Posterior vena cava (tissue), 2 donors: ENCODE data around the gene HOXA9. TPM values are rescaled to one million over a fixed set of nuclear protein-coding genes. Genes with fewer than 3 reads are reported as not detected.

ENCODE experiments used
- DNase-seq: peaks from one replicate; pipeline ENCODE4 v3.0.0-alpha.2; 2020; ENCODE audit warnings: low spot score
- intact Hi-C, 2 donors: fragments of 100-400 bp; cut with DNase I; formaldehyde crosslinking; loops; one replicate each; pipeline versions ENCODE4 v1.14.1 to v1.14.2; 2022 to 2023
- total RNA-seq, 2 donors: library from RNA; stranded (reverse); fragmentation: NEBNext Ultra II Directional; extraction: Animal tissue kit (Norgen Biotek cat#: 25700); gene quantifications; one replicate each; pipeline ENCODE4 v1.2.1, GENCODE V29; 2021
- donor health status: DM: yes; HTN: yes; CAD: no.
- donor health status: DM: yes; HTN: yes; CAD: no.

HOXA9 gene
- total RNA-seq, 2 donors from 2014 or later, result 7.4 TPM

DNA sequence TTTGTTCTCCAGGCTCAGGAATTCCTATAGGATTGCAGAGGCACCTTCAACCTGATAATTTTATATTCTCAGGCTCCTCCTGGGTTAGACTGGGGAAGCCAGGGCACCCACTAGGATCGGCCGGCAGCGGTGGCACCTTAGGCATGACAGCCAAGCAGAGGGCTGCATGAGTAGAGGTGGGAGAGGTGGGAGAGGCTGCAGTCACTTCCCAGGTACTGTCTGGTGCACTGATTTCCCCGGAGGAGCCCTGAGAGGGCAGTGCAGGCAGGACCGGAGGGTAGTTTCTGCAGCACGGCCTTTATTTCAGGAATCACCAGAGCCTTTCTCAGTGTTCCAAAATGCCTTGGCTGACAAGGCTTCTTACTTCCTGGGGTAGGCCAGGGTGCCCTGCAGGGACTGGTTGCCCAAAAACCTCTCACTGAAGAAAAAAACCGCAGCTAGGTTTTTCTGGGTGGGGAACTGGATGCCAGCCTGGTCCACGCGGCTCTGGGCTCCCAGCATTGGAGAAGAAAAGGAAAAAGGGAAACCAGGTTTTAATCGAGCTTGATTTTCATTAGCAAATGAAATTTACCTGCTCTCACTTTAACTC lies 38.1 kb upstream of the HOXA9 start:
- DNase-seq, result no peak
- intact Hi-C loops, result loop anchor here in 1 of 2 donors (10.0 kb wide), 1 partner anchor 371 kb away; no protein-coding TSS in a partner anchor

- no peak for DNase-seq
- intact Hi-C loops, result loop anchor here in 1 of 2 donors (10.0 kb wide), 1 partner anchor 372 kb away; no protein-coding TSS in a partner anchor
These were observed 37.5 kb upstream of the HOXA9 start for GRCh38 chr7:27202862-27203134.

GRCh38 chr7:27202018-27202861 lies 36.9 kb upstream of the HOXA9 start:
- intact Hi-C loops, result loop anchor here in 1 of 2 donors (10.0 kb wide), 1 partner anchor 373 kb away; no protein-coding TSS in a partner anchor
- peak; percentile 58 for DNase-seq

- DNase-seq, result no peak
- intact Hi-C loops, result loop anchor here in 1 of 2 donors (10.0 kb wide), 1 partner anchor 373 kb away; no protein-coding TSS in a partner anchor
These were observed 36.3 kb upstream of the HOXA9 start for GRCh38 chr7:27201580-27202017.

GRCh38 chr7:27200761-27201579 lies 35.6 kb upstream of the HOXA9 start:
- DNase-seq, result no peak
- intact Hi-C loops, result loop anchor here in 1 of 2 donors (10.0 kb wide), 1 partner anchor 374 kb away; no protein-coding TSS in a partner anchor

DNA sequence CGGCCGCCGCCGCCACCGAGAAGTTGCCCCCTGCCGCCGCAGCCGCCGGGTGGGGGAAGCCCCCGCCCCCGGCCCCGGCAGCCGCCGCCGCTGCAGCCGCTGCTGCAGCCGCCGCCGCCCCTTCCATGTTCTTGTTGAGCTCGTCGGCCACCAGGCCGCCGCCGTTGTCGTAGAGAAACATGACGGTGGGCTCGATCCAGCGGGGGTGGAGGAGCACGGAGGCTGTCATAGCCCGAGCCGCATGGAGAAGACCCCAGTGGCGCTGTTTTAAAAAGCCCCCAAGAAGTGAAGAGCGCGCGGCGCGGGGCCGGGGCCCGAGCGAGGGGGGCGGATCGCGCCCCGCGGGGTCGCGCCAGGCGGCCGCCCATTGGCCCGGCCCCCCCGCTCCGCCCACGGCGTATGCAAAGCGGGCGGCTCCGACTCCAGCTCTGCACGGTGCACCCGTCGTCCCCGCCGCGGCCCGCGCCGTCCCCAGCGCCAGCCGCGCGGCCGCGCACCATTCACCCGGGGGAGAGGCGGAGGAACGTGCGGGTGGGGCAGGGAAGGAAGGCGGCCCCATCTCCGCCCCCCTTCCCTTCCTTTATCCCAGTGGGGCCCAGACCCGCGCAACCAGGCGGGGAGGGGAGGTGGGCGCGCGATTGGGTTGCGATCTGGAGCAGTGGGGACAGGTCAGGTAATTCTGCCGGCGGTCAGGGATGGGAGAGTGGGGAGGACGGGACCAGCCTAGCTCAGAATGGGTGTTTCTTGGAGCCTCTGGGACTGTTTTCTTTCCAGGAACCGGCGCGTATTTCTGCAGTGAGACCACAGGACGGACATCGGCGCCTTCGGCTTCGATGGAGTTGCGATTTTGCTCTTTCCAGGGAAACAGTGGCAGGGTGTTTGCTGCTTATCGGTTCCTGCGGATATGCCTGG lies 34.8 kb upstream of the HOXA9 start, which contains the start of gene HOXA13:
TSS of gene HOXA13 (minus strand) at position 243 of the 912 bp plus-strand sequence. CDS start at position 229, 14 bp downstream.
- DNase-seq, result peak; percentile 74
- intact Hi-C loops, result loop anchor here (10.0 kb wide), 2 partner anchors 375 to 895 kb away; no protein-coding TSS in a partner anchor

DNA sequence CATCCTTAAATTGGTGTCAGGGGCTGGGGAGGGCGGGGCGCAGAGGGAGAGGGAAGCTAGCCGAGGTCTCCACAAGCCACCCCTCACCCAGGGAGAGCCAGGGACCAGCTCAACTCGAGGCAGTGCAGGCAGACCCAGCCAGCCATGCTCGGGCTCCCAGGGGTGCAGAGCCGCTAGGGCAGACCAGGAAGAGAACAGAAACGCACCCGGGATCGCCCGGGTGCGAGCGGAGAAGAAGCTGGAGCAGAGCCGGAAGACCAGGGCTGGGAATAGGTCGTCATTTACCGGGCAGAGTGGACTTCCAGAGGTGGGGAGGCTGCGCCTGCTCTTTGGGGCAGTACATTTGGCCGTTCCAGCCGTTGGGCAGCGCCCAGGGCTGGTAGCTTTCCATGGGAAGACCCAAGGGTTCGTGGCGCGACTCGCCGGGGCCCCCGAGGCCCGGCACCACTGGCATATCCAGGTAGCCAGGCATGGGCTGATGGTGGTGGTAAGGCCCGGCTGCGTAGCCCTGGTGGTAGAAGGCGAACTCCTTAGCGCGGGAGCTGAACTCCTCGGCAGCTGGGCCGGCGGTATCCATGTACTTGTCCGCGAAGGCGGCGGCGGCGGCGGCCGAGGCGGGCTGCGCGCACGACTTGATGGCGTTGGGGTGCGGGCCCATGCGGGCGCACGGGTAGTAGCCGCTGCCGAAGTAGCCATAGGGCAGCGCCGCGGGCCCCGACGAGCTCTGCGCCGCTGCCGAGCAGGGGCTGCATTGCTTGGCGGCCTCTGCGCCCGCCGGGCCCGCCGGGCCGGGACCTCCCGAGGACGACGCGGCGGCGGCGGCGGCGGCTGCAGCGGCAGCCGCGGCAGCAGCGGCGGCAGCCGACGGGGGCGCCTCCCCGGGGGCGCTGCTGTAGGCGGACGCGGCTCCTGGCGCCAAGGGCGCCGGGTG lies 33.8 kb upstream of the HOXA9 start:
- intact Hi-C loops, result loop anchor here in 1 of 2 donors (10.0 kb wide), 1 partner anchor 896 kb away; no protein-coding TSS in a partner anchor
- peak; percentile 77 for DNase-seq

- intact Hi-C loops, result loop anchor here in 1 of 2 donors (10.0 kb wide), 1 partner anchor 897 kb away; no protein-coding TSS in a partner anchor
These were observed 33.0 kb upstream of the HOXA9 start for GRCh38 chr7:27198138-27198841.

DNA sequence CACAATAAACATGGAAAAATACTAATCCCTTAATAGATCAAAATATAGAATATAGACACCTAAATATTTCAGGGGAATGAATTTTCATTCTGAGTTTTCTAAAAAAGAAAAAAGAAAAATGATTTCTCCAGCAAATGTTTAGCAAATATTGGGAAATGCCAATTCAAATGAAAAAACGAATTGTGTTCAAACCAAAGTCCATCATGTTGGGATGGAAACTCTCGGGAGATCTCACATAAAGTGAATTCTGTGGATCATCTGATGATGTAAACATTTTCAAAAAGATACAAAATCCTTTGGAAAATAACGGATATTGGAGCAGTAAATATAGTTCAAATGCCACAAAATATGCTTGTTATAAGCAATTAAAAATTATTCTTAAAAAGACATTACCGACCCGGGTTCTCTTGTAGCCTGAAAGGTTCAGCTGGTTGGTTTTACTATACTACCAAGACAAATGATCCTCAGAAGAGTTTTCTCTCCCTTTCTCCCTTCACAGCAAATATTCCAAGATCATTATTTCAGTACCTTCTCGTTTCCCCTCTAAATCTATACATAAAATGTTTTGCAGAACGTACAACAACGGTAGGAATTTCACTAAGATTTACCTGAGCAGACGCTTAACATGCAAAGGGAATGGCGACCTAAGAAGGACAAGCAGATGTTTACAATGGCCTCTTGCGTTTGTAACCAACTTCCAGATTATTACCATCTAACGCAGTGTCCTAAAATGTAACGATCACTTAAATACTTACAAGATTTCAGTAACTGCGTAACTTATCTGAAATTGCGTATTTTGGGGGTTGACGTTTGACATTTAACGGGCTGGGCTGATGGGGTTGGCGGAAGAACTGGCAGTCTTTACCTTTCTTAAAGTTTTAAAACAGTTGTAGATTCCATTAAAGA lies 32.1 kb upstream of the HOXA9 start:
- intact Hi-C loops, result loop anchor here in 1 of 2 donors (10.0 kb wide), 1 partner anchor 897 kb away; no protein-coding TSS in a partner anchor
- no peak for DNase-seq

More at GRCh38 chr7:27198138-27198841, 33.0 kb upstream of the HOXA9 start:
- DNase-seq, result peak; percentile 68

- intact Hi-C loops, result loop anchor here in 1 of 2 donors (10.0 kb wide), 1 partner anchor 898 kb away; no protein-coding TSS in a partner anchor
- DNase-seq, result peak; percentile 94
These were observed 31.0 kb upstream of the HOXA9 start for GRCh38 chr7:27196287-27196767.

DNA sequence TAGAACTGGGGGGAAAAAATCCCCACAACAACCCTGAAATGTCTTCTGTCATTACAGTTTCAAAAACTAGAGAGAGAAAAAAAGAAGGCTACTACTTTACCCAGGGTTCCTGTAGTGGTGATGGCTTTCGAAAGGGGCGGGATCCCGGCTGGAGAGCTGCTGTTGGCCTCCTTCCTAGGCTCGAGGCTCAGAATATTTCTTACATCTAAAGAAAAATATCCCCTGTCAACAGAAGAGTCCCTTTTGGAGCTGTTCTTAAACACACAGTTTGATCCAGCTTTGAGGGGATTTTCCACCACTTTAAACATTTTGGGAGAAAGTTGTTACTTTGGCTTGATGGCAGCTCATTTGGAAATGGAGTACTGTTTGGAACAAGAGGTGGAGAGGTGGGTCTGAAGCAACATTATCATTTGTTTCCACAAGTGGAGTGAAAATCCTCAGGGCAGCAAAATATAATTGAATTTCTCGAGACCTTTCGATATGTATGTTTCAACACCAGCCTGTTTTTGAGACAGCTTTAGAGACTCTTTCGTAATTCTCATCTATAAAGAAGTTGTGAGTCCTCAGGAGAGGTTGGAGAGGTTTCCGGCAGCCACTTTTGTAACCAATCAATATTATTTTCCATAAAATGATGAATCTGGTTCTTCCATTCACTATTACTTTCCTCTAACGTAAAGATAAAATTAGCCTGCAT lies 29.5 kb upstream of the HOXA9 start:
- no peak for DNase-seq
- intact Hi-C loops, result loop anchor here in 1 of 2 donors (10.0 kb wide), 1 partner anchor 900 kb away; no protein-coding TSS in a partner anchor

GRCh38 chr7:27194002-27194352 lies 28.6 kb upstream of the HOXA9 start:
- intact Hi-C loops, result loop anchor here in 1 of 2 donors (10.0 kb wide), 1 partner anchor 901 kb away; no protein-coding TSS in a partner anchor
- DNase-seq, result no peak

- DNase-seq, result peak; percentile 54
- intact Hi-C loops, result loop anchor here in 1 of 2 donors (10.0 kb wide), 1 partner anchor 901 kb away; no protein-coding TSS in a partner anchor
These were observed 28.1 kb upstream of the HOXA9 start for GRCh38 chr7:27193335-27194001.
